HG02588 (cell line): ENCODE results near the gene ECHDC3.

ENCODE experiments used
- ATAC-seq: cut with Tn5 transposase; IDR thresholded peaks from one replicate; pipeline ENCODE4 v1.9.1; 2021; ENCODE audit warnings: mild to moderate bottlenecking, moderate library complexity; ENCODE audit not compliant: unreplicated experiment

The ECHDC3 gene

DNA sequence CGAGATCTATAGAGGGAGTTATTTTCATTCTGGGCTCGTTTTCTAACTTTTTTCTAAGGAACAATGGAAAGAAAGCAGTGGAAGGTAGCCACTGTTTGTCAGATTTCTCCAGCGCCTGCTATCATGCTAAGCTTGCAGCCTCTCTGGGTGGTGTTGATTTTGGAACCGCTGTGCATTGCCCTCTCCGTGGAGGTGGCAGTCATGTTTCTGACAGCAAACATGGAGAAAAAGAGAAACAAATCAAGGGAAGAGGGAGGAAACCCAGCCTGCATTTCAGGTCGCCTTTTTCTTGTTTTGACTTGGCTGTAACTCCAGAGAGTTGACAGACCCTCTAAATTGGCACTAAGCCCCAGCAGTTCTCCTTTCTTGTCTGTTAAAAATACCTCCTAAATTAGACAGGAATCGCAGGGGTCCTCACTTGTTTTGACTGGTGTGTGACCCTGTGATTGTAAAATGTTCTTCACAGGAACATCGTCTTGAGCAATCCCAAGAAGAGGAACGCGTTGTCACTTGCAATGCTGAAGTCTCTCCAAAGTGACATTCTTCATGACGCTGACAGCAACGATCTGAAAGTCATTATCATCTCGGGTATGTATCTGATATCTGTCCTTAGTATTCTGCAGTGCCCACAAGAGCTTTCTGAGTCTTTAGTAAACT is 4.8 kb downstream of the ECHDC3 start:
- no peak for ATAC-seq

DNA sequence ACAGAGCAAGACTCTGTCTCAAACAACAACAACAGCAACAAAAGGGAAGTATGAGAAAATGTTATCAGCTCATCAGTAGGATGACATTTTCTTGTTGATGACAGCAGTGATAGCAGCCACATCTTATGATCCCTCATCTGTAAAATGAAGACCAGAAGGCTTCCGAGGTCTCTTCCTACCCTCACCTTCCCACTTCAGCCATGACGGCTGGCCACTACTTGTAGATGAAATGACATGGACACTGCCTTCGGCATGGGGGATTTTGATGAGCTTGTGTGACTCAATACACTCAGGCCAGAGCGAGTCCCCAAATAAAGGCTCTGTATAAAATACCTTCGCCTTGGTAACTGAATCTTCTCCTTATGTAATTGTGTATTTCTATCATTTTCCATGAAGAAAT is 6.7 kb downstream of the ECHDC3 start:
- no peak for ATAC-seq

DNA sequence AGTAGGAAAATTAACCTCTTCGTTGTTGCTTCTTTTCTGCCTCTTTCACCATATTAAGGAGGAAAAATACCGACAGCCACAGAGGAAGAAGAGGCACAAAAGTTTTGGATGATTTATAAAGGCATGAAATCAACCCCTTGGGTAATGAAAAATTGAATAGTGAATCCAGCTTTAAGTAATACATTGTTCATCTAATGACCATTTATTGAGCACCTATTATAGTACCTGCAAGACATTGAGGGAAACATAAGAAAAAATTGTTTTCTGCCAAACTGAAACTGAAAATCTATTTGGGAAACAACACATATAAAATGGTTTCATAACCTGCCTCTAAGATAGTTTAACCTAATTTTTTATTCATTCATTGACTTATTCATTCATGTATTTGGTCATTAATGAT is 8.2 kb downstream of the ECHDC3 start:
- ATAC-seq: no peak

- ATAC-seq: no peak
Observed at GRCh38 chr10:11754173-11754572, 12.0 kb downstream of the ECHDC3 start.

GRCh38 chr10:11754620-11755019 is 12.4 kb downstream of the ECHDC3 start:
- no peak for ATAC-seq

DNA sequence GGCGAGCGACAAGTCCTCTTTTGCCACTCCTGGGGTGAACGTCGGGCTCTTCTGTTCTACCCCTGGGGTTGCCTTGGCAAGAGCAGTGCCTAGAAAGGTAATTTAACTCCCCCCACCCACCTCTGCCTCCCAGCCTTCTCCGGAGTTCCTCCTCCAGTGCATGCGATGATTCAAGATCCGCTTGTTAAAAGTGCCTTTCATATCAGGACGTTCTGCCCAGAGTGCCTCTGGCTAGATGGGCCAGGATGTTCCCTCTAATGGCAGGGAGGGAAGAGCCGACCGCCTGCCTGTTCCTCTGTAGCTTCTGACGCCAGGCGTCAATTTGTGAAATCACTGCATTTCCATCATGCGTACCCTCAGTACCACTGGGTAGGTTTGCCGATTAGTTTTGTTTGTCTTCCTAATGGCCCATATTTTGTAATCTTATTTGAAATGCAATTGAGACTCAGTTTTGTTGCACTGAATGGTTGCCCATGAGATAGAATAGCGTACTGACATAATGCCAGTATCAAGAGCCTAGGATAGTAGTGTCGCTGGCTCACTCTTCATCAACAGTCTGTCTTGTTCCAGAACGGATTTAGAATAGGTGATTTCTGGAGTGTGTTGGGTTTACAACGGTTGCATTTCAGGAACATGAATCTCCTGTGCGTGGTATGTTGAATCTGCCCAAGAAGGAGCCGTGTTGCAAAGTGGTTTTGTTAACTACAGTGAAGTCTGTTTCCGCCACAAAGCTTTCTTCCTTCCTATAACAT is 13.5 kb downstream of the ECHDC3 start:
- no peak for ATAC-seq

GRCh38 chr10:11756766-11757315 is 14.7 kb downstream of the ECHDC3 start:
- no peak for ATAC-seq

GRCh38 chr10:11757454-11757820 is 15.3 kb downstream of the ECHDC3 start:
- ATAC-seq: no peak

GRCh38 chr10:11757821-11758463 is 15.8 kb downstream of the ECHDC3 start:
- peak; percentile 93 for ATAC-seq

GRCh38 chr10:11758527-11759236 is 16.5 kb downstream of the ECHDC3 start:
- no peak for ATAC-seq

DNA sequence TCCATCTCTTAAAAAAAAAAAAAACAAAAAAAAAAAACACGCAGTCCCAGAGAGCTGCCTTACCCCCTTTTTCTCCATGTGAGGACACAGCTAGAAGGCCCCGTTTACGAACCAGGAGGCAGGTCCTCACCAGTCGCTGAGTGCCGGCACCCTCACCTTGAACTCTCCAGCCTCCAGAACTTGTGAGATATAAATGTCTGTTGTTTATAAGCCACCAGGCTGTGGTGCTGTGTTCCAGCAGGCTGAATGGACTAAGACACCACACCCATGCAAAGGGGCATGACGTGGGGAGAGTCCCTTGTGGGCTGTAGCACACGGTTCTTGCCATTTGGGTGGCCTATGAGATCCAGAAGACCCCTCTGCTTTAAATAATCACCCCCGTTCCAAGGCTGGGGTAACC is 17.2 kb downstream of the ECHDC3 start:
- no peak for ATAC-seq

DNA sequence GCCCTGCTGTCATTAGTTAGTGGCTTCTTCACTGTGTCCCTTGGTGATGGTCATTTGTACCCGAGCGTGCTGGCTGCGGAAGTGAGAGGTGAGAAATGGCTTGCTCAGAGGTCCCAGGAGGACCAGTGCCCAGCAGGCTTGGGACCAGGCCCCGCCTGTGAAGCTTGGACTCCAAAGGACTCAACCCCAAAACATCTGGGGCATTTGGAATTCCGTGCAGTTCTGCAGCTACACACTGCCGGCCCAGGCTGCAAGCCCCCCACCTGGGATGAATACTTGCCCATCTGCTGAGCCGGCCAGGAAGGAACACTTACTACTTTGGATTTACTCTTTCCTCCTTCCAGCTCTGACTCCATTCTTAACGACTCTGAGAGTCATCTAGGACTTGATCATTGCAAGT is 18.0 kb downstream of the ECHDC3 start:
- no peak for ATAC-seq

- no peak for ATAC-seq
Observed at GRCh38 chr10:11760861-11761260, 18.7 kb downstream of the ECHDC3 start.

DNA sequence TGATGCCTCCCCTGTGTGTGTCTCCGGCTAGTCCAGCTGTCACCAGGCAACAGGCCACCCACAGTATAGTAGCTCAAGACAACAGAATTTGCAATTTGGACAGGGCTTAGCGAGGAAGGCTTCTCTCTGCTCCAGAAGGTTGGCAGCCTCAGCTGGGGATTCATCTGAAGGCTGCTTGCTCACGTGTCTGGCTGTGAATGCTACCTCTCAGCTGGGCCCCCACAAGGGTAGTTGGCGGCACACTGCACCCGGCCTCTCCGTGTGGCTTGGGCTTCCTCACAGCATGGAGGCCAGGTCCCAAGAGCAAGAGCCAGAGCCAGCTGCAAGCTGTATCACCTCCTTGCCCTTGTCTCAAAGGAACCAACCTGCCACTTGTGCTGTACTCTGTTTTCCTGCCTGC is 19.2 kb downstream of the ECHDC3 start:
- no peak for ATAC-seq

DNA sequence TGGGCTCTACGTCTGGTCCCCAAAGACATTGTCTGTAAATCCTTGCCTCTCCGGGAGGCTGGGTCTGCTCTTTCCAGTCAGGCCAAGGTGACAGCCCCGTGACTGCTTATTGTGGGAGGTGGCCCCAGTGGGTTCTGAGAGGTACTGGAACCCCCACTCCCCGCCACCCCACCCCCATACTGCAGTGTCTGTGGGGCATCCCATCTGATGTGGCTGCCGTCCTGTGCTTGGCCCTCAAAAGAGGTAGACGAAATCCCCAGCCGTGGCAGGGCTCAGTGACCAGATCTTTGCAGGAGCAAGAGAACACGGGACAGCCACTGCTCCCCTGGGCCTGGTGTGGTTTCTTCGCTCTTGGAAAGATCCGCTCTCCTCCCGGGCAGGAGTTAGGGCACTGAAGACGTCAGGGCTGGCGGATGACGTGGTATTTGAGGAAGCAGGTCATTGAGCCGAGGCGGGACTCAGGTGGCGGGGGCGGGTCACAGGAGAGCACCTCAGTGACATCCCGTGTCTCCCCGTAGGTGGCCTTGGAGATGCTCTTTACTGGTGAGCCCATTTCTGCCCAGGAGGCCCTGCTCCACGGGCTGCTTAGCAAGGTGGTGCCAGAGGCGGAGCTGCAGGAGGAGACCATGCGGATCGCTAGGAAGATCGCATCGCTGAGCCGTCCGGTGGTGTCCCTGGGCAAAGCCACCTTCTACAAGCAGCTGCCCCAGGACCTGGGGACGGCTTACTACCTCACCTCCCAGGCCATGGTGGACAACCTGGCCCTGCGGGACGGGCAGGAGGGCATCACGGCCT is 20.7 kb downstream of the ECHDC3 start:
- no peak for ATAC-seq

GRCh38 chr10:11763501-11763861 is 21.3 kb downstream of the ECHDC3 start:
- no peak for ATAC-seq

DNA sequence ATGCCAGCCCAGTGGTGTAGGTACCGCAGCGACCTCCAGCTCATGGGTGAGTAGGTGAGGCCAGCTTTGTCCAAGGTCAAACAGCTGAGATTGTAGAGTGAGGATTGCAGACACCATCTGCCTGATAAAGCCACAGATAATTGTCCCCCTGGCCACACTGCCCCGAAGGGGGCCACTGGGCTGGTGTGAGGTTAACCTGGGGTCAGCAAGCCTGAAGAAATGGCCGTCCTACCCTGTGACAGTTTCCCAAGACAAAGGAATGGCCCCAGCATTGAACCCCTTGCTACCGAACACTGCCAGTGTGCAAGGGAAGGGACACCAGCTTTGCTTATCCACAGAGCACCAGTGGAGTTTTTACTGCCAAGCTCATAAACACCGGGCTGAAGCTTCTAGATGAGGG is 23.0 kb downstream of the ECHDC3 start:
- no peak for ATAC-seq

DNA sequence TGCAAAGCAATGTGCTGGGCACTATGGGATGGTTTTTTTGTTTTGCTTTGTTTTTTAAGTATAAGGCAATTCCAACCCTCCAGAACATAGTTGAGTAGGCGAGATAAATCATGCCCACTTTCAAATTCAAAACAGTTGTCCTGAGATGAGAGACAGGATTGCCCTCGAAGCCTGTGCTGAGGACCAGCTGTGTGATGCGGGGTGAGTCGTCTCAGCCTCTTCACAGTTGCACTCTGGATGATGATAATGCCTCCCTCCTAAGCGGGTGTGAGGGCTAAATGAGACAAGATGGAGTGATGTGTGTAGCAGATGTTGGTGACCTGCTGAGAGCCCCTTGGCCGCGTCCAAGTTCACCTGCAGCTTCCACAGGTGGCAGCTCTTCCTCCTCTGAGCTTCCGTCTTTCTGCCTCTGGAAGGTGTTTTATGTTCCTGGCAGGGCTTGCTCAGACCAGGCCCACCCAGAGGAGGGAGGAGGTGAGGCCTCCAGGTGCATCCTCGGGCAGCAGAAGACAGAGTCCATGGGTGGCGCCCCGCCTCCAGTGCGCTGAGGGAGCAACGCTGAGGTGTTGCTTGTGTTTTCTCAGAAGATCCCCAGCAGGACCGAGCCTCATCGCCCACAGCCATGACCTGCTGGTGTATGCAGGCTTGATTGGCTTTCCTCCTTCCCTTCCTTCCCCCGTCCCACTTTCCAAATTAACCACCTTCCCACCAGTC is 30.6 kb downstream of the ECHDC3 start:
- ATAC-seq: no peak

DNA sequence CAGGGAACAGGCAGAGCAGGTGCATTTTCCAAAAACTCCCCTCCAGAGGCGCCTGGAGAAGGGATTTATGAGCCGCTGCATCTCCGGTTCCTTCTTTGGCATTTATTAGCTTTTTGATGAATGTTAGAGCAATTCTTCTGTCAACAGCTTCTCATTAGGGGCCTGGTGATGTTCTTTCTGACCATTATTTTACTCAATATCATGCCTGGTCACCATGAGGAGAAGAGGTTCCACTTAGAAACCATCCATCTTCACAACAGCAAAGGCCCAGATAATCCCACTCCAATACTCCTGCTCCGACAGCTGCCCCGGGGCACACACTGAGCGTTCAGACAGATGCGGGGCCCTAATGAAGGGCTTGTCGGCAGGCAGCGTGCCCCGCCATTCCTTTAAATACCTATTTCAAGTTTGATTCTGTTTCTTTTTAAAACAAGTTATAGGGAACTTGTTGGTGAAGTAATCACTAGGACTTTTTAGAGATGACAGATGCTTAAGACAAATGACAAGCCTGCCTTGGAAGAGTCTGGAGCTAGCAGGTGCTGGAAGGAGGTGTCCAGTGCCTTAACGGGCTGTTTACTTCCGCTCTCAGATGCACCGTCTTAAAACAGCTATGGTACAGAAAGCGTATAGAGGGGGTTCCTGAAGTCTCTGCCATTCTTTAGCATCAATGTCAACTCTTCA is 31.7 kb downstream of the ECHDC3 start:
- no peak for ATAC-seq
